Measurements from ENCODE around the gene NKD2.

The NKD2 gene

DNA sequence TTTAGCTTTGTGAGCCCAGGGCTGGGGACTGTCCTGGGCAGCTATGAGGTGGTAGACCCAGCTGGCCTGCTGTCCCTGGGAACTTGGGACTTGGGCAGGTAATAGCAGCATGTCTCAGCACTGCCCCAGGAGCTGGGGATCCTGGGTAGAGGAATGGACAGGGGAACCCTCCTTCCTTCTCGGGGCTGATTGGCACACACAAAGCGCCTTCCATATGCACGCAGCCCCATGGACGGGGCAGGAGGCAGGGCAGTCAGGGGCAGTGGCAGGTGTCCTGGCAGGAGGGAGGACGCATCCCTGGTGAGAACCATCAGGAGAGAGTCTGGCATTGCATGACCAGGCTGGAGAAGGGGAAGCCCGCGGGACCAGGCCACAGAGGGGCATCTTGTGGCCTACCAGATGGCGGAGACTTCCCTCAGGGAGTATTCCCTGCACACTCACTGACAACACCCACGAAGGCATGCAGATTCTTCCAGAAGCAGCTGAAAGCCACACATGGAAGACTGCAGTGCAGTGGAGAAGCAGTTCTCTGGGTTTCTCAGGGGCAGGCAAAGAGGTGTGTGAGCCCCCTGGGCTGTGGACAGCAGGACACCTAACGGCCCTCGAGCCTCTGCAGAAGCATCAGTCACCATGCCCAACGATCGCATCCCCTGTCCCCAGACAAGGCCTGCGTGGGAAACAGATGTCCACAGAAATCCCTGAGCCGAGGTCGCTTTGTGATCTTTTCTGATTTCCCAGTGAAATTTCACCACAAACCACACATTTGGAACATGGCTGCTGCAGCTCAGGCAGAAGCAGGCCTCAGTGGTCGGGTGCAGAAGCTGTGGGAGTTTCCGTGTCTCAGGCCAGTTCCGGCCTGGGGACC, 7.0 kb upstream of the NKD2 start:
- no peak for DNase-seq

DNA sequence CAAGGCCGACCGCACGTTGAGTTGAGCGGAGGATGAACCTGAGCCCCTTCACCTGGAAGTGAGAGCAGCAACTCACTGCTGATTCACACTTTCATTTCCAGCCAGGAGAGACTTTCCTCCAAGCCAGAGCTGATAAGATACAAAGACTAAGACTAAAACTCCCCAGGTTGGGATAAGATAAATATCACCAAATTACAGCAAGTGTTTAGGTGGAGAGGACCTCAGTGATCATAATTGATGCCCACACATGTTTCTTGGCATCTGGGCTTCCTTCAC, 6.4 kb upstream of the NKD2 start:
- DNase-seq = no peak

DNA sequence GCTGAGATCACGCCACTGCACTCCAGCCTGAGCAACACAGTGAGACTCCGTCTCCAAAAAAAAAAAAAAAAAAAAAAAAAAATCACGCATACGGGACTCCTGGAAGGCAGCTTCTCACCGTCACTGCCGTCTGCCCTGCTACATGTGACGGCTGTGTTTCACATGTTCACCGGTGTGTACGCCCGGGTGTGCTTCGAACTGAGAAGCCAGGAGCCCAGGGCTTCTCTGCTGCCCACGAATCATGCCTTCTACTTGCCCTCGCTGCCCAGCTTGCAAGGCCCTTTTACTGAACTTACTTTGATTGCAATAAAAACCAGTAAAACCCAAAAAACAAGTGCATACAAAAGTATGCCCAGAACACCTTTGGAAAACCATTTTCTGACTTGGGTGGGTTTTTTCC, 5.8 kb upstream of the NKD2 start:
- DNase-seq = peak; percentile 25

DNA sequence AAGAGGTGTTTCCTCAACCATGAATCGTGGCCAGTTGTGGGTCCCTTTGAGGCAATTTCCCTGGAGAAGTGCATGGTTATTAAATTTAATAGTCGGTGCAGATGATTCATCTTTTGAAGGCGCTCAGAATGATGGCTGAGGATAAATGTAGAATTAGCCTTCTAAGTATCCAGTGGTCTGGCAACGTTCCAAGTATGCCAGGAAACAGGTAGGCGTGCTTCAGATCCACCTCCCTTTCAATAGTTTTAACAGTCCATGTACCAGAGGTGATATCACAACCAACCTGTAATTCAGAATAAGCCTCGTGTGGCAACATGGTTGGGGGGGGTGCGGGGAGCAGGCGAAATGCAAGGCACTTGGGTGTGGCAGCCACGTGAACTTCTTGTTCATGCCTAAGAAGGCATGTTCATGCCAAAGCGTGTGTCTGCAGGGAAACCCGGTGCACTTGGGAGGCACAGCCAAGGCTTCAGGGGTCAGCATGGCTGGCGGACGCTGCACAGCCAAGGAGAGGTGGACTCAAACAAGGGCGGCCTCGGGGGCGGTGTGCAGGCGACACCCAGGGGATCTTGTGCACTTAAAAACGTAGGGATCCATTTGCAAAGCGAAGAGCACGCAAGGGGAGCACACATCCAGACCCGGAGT, 5.2 kb upstream of the NKD2 start:
- peak; percentile 43 for DNase-seq

DNA sequence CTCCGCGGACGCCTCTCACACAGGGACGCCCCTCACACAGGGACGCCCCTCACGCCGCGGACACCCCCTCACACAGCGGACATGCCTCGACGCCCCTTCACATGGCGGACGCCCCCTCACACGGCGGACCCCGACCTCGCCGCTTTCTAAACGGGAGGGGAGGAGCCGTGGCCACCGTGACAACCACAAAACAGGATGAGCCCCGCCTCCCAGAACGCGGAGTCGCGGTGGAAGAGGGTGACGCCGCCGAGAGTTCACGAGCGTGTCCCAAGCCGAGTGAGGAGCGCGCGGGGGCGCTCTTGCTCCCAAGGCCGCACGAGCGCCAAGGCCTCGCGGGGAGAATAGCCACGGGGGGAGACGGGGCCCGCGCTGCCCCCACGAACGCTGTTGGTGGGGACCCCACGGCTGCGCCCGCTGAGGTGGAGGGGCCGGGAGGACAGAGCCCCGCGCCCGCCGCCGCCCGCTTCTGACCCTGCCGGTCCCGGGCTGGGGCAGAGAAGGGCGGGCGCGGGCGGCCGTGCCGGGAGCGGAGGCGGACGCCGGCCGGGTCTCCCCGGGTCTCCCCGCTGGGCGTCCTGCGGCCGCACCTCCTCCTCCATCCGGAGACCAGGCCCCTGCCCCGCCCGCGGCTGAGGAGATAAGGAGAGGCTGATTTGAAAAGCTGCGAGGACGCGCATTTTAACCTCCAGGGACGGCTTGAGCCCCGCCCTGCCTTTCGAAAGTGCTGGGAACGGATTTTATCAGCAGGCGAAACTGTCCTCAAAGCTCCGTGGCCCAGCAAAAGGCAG, 3.9 kb upstream of the NKD2 start:
- no peak for DNase-seq

DNA sequence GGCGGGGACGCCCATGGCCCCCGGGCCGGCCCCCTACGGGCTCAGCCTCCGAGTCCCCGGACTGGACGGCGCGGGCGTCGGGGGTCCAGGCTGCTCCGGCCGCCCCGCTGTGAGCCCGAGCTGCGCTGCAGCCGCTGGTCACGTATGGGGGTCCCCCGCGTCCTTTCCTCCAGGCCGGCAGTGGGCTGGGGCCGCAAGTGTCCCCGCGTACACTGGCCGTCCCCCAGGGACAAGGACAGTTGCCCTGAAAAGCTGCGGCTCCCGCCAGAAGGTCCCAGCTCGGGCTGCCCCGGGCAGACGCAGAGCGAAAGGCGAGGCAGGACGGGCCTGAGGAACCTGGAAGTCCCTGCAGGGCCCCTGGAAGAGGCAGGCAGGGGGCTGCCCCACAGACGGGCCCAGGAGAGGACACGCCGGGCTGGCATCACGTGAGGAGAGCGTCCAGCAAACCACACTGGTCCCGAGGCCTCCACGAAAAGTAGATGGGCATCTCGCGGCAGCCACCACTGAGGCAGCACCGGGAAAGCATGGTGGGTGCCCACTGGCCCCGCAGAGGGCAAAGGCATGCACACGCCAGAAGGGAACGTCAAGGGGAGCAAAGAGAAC, 3.3 kb upstream of the NKD2 start:
- DNase-seq = no peak

DNA sequence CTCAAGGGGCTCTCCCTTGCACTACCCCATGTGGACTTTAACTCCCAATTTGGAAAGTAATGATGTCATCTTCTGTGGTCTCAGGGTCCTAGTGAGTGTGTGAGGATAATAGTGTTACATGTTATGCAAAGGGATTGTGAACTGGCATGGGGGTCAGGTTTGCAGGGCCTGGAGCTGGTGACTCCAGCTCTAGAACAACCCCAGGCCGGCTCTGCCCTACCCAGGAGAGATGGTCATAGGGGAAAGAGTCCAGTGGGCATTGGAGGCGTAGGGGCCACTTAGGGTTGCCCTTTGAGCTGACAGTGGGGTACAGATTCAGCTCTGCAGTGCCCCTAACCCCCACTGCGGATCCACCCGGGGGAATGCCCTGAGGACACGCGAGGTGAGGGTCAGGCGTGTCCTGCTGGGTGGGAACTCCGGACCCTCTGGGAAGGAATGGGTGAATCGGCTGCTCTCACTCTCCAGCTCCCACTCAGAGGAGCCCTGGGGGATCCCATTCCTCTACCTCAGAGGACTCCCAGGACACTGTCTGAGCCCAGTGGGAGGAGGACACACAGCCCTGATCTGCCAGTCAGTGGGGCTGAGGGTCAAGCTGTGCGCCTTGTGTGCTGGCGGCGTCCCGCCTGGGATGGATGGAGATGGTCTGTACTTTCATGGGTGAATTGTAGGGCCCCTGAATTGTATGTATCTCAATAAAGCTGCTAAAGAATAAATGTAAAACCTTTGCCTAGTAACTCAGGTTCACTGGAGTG, 2.5 kb upstream of the NKD2 start:
- no peak for DNase-seq

DNA sequence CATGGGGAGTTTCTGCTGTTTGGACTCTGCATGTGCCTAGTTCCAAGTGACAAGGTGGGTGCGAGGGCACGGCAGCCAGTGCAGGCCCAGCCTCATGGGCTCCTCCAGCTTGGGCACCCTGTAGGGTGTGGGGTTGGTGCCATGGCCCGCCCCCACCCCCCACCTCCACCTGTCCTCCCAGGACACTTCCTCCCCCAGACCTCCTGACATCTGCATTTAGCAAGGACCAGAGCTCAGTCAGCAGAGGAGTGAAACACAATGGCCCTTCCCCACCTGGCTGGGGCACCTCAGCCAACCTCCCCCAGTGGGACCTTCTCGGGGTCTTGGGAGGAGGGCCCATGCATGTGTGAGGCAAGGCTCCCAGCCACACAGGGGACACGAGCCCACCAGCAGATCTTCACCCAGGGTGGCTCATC, 1.9 kb upstream of the NKD2 start:
- no peak for DNase-seq

DNA sequence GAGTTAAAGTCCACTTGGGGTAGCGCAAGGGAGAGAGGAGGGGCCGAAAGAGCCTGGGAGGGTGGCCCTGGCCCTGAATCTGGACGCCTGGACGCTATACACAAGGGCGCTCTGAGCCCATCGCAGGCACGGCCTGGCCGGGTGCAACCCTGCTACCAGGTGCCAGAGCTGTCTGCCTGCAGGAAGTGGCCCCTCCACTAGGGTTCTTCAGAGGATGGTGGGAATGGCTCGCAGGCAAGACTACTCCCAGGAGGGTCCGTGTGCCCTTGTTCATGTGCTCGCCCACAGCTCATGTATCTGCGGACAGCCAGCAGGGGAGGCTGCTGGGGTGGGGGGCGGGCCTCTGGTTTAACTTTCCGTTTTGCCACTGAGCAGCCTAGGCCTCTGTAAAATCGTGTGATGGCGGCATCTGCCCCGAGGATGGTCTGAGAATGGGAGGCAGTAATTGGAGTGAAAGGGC, 1.4 kb upstream of the NKD2 start:
- no peak for DNase-seq

DNA sequence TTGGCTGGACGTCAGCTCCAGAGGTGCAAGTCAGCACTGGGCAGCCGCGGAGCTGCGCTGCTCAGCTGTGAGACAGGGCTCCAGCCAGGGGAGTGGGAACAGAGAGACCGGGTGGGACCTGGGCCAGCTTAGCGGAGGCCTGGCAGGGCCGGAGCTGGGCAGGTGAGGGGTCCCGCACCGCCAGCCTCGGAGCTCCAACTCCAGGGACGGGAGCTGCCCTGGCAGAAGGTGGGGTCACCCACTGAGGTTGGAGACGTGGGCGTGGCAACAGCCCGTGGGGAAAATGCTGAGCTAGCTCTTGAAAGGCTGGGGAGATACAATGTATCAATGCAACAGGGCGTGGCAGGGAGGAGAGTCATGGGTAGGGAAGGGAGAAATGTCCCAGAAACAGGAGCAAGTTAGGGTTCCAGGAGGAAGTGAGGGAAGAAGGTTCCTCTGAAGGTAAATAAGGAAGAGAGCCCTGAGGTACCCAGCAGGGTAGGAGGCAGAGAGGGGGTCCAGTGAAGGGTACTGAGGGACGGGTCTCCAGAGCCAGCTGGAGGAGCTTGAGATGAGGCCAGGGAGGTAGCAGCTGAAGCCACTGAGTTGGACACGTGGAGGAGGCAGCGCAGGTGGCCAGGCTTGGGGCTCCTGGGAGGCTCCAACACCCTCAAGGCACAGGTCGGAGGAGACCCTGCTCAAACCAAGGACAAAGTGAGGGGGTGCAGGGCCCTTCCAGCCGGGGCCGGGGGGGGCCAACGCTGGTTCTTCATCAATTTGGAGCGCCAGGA, 736 bp upstream of the NKD2 start:
- DNase-seq = no peak

DNA sequence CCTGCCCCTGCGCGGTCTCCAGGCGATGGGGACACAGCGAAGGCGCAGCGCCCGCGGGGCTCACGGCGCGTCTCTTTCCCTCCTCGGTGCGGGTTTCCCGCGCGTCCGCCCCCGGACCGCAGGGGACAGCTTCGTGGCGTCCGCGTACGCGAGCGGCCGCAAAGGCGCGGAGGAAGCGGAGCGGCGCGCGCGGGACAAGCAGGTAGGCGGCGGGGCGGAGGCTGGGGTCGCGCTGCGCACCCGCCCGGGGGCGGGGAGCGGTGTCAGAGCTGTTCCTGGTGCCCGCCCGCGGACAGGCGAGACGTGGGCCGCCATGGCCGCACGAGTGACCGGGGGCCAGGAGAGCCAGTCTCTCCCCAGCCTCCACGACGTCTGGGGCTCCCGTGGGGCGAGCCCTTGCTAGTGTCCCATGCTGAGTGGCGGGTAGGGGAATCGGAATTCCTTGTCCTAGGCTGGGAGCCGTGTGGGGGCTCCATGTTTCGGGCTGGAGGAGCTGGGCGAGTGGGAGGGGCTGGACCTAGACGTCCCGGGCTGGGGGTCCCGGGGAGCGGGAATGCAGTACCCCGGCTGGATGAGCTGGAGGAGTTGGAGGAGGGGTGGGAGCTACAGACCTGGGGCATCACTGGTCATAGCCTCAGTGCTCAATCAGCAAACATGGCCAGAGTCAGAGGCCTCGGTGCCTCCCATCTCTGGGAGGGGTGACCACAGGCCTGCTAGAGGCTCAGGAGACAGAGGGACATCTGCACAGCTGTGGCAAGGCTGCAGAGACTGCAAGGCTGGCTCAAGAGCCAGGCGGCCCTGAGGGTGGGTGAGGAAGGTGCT, 968 bp downstream of the NKD2 start:
- DNase-seq = no peak

DNA sequence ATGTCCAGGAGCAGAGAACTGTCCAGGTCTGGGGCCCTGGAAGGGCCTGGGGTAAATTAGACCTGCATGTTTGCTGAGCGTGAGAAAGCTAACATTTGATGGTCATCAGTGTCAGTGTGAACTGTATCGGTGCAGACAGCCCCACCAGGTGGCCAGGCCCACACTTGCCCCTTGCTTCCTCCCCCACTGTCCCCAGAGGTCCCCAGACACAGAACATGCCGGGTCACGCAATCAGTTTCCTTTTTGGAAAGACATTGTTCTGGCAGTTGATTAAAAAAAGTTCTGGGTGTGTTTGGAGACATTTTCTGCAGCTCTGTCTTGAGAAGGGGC, 1.5 kb downstream of the NKD2 start:
- DNase-seq = no peak

DNA sequence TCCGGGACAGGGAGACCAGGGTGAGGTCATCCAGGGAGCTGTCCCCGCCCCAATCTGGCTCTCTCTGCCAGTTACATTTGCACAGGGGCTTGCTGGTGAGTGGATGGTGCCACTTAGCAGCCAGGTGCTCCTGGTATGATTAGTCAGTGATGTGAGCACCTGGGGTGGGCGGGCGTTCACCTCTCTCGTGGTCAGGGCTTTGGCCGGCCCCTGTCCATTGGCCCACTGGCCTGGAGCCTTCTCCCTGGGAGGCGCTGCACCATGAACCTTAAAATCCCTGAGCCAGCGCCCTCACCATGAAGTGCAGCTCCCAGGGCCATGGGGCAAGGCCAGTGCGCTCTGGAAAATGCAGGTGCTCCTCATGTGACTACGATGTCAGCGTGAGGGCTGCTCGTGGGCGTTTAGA, 2.0 kb downstream of the NKD2 start:
- DNase-seq = no peak

DNA sequence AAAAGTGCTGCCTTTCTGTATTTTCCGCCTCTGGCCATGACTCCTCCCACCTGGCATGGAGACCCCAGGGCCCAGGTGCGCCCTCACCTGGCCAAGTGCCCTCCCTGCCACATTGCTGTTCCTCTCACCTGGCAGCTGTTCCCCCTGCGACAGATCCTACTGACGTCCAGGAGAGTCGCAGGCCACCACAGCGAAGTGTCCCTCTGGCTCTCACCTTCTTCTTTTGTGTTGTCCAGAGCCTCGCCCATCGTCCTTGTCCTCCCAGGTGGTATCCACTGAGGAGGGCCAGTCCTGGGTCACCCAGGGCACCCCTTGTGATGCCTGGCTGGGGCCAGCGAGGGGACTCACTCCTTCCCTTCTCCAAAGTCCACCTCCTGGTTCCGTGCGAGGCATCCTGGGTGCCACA, 2.6 kb downstream of the NKD2 start:
- DNase-seq = no peak

DNA sequence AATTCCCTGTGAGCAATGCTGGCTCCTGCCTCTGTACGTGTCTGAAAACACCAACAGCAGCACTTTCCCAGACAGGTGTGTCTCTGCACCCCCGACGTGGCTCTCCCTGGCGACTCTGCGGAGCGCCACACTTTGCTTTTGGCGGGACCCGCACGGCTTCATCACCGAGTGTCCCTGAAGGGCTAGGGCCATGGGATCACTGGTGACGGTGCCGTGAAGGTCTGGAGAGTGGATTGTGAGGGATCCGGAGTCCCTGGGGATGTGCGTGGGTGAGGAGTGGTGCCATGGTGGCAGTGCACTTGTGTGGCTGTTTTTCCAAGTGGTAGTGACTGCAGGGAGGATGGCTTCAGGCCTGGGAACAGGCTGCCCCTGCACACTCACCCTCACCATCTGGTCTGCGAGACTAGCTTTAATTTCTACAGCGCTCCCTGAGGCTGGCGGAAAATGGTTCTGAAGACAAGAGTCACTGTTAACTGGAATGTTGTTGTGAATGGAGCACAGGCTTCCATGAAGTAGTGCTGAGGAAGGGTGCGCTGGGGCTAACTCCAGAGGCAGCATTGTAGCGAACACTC, 3.2 kb downstream of the NKD2 start:
- no peak for DNase-seq

DNA sequence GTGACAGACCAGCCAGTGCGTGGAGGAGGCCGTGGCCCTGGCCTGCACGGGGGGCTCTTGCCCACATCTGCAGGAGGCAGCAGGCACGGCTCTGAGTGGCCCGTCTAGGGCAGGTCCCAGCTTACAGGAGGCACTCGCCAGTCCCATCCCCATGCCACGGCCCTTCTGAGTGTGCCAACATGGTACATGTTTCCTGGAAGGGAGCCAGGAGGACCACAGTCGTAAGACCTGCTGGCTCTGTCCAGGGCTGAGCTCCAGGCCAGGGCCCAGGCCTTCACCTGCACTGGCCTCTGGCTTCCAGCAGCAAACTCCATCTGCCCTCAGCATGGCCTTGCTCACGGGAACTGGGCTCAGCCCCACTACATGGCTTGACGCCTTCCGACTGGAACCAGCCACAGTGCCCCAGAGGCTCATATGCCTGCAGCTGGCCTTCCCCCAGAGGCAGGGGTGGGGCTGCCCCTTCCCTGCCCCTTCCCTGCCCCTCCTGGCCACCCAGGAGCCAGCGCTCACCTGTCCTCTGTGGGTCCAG, 3.8 kb downstream of the NKD2 start:
- DNase-seq = no peak

DNA sequence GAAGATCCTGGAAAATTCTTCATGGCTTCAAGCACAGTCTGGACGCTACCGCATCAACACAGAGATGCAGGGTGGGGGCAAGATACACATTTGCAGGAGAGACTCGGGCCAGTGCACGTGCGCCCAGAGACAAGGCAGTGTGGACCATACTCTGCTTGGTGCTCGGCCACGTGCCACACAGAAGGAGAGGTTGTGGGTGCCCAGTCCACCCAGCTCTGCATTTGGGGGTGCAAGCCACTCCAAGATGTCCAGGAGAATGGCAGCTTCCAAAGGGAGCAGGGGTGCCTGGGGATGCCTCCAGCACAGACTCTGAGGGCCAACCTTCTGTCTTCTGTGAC, 4.3 kb downstream of the NKD2 start:
- DNase-seq = no peak

DNA sequence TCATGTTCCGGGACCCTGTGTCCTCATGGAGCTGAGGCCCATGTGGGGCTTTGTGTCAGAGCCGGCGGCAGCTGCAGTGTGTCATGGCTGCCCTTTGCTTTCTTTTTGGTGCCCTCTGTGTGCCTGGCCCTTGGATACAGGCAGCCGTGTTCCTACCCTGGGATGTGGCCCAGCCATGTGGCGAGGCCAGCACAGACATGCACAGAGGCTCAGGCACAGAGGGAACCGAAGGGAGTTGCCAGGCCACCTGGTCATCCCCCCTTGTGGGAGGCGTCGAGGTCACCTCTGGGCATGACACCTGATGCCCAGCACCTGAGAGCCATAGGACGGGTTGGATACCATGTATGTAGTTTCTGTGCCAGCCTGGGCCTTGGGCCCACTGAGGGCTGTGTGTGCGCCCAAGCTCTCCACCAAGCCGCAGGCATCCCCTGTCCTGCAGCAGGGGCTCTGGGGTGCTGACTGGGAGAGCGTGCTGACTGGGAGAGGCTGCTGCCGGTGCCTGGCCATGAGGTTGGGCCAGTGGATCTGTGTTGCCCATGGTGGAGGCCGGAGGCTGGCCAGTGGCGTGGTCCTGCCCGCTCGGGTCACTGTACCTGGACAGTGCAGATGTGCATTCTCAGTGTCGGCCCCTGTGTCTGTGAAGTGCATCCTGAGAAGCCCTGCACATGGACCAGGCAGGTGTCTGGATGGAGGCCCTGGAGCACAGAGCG, 4.8 kb downstream of the NKD2 start:
- DNase-seq = no peak

DNA sequence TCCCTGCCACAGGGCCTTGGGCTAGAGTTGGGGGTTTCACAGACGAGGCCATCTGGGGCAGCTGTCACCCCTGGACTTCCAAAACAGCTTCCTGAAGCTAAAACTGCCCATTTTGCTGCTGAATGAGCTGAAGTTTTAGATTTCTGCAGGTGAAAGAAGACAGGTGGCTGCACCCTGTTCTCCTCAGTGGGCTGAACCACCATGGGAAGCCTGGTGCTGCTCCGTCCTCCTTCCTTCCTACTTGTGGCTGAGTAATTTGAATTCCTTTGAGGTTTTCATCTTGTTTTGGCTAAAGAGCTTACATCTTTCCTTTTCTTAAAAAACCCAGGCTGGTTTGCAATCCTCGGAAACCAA, 5.3 kb downstream of the NKD2 start:
- no peak for DNase-seq

DNA sequence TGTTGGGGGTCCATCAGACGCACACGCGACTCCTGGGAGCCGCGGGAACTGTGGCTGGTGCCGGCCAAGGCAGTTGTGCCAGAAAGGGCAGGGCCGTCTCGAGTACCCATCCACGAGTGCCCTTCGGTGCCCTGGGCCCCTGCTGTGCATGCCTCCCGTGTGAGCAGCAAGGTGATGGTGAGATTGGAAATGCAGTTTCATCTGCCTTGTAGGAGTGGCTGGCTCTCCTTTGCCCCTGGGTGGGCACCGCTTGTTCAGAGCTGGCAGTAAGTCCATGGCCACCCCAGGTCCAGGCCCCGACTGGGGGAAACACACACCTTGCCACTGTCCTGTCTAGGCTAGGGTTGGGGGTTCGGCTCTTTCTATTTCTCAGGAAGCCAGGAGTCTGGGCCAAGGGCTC, 5.7 kb downstream of the NKD2 start:
- DNase-seq = no peak

All from right forelimb (tissue), 1 donor.